H1 (cell line): ENCODE data around the gene OR1N1. TPM values are rescaled to one million over a fixed set of nuclear protein-coding genes. Genes with fewer than 3 reads are reported as not detected.

Experiments used
- CTCF ChIA-PET: fragments of 300-600 bp; sonication (Branson Sonifier 250); formaldehyde crosslinking; loops from one replicate; lab custom pipeline; 2021; ENCODE audit not compliant: partially characterized antibody; lab: Charles Lee
- POLR2A ChIA-PET: fragments of 300-600 bp; sonication (Branson Sonifier 250); formaldehyde crosslinking; loops from one replicate; lab custom pipeline; 2021; ENCODE audit warnings: inconsistent platforms; ENCODE audit not compliant: partially characterized antibody; lab: Charles Lee
- DNase-seq, 2 experiments: peaks; one replicate each; pipeline versions ENCODE4 v3.0.0 to v3.0.0-alpha.2; 2010 to 2022; ENCODE audit warnings: low spot score in 2 of 2, low read depth in 1 of 2, mixed read lengths in 1 of 2
- FAIRE-seq: peaks from 2 replicates; lab custom pipeline; 2011; peaks lifted over from hg19 to GRCh38; lab: Jason Lieb, UNC
- H2AFZ ChIP-seq: 2 replicates; pipeline ENCODE4 v1.8.1; 2012; ENCODE audit warnings: low read length, inconsistent platforms
- H2AK5ac ChIP-seq: 2 replicates; pipeline ENCODE4 v1.6.1; 2013; ENCODE audit warnings: low read depth, low read length
- H2BK120ac ChIP-seq: replicated peaks from 2 replicates; pipeline ENCODE3; 2013; ENCODE audit warnings: low read depth, low read length, inconsistent platforms
- H2BK12ac ChIP-seq: 2 replicates; pipeline ENCODE4 v1.6.1; 2013; ENCODE audit warnings: low read depth, low read length
- H2BK15ac ChIP-seq: 2 replicates; pipeline ENCODE4 v1.6.1; 2013; ENCODE audit warnings: low read length
- H2BK20ac ChIP-seq: 2 replicates; pipeline ENCODE4 v1.6.1; 2013; ENCODE audit warnings: low read length
- H2BK5ac ChIP-seq: 2 replicates; pipeline ENCODE4 v1.6.1; 2013; ENCODE audit warnings: low read depth, low read length
- H3K14ac ChIP-seq: 2 replicates; pipeline ENCODE4 v1.6.1; 2013; ENCODE audit warnings: inconsistent platforms; ENCODE audit not compliant: insufficient read length
- H3K18ac ChIP-seq: 2 replicates; pipeline ENCODE4 v1.6.1; 2013; ENCODE audit warnings: low read length; ENCODE audit errors: extremely low read depth
- H3K23ac ChIP-seq: 2 replicates; pipeline ENCODE4 v1.6.1; 2013; ENCODE audit warnings: inconsistent platforms; ENCODE audit not compliant: insufficient read length
- H3K23me2 ChIP-seq: 2 replicates; pipeline ENCODE4 v1.6.1; 2013; ENCODE audit warnings: low read depth, low read length
- H3K27ac ChIP-seq: 2 replicates; pipeline ENCODE4 v1.6.1; 2011; ENCODE audit warnings: low read depth, low read length, inconsistent platforms
- H3K27me3 ChIP-seq, 4 experiments: replicated peaks in 1 of 4; 1 replicate in 1 of 4; 2 replicates in 3 of 4; pipeline versions ENCODE4 v1.6.1 to v1.8.1; 2011 to 2013; ENCODE audit warnings: low read length in 3 of 4, mild to moderate bottlenecking in 3 of 4, inconsistent platforms in 2 of 4, mixed read lengths in 2 of 4, moderate library complexity in 1 of 4; ENCODE audit not compliant: control insufficient read depth in 3 of 4, insufficient read depth in 3 of 4; ENCODE audit errors: extremely low read depth in 1 of 4
- H3K36me3 ChIP-seq, 4 experiments: 2 replicates each; pipeline versions ENCODE4 v1.6.1 to v1.8.1; 2011 to 2013; ENCODE audit warnings: mild to moderate bottlenecking in 4 of 4, low read length in 3 of 4, moderate library complexity in 2 of 4, control low read depth in 1 of 4, inconsistent platforms in 1 of 4; ENCODE audit not compliant: insufficient read depth in 4 of 4, control insufficient read depth in 2 of 4
- H3K4ac ChIP-seq: replicated peaks from 2 replicates; pipeline ENCODE3; 2013; ENCODE audit warnings: low read length, low read depth, mixed read lengths, inconsistent platforms; ENCODE audit not compliant: insufficient read length
- H3K4me1 ChIP-seq, 4 experiments: replicated peaks in 1 of 4; 1 replicate in 1 of 4; 2 replicates in 3 of 4; pipeline versions ENCODE4 v1.6.1 to v1.8.1; 2011 to 2013; ENCODE audit warnings: low read length in 3 of 4, inconsistent platforms in 2 of 4, mixed read lengths in 1 of 4; ENCODE audit not compliant: insufficient read depth in 4 of 4, control insufficient read depth in 3 of 4
- H3K4me2 ChIP-seq, 2 experiments: 2 replicates each; pipeline versions ENCODE4 v1.6.1 to v1.8.1; 2011 to 2013; ENCODE audit warnings: low read depth in 2 of 2, low read length in 2 of 2, control low read depth in 1 of 2, inconsistent platforms in 1 of 2, mild to moderate bottlenecking in 1 of 2; ENCODE audit not compliant: insufficient read depth in 1 of 2
- H3K4me3 ChIP-seq, 4 experiments: fragments of 200-600, 300-600 bp in 1 of 4; sonication (generic), shearing (Covaris generic), sonication (Bioruptor Twin) in 1 of 4; 2 replicates each; pipeline versions ENCODE4 v1.5.1 to v1.8.1; 2011 to 2016; ENCODE audit warnings: low read length in 4 of 4, low read depth in 3 of 4, control low read depth in 2 of 4, inconsistent platforms in 2 of 4, mild to moderate bottlenecking in 2 of 4, mixed read lengths in 1 of 4, moderate library complexity in 1 of 4; ENCODE audit not compliant: insufficient read depth in 2 of 4; ENCODE audit errors: extremely low read depth in 1 of 4
- H3K56ac ChIP-seq: replicated peaks from 2 replicates; pipeline ENCODE3; 2013; ENCODE audit warnings: low read depth, mild to moderate bottlenecking, mixed read lengths, low read length, inconsistent platforms; ENCODE audit not compliant: insufficient read length
- H3K79me1 ChIP-seq: 2 replicates; pipeline ENCODE4 v1.6.1; 2013; ENCODE audit warnings: low read depth, low read length, control low read depth
- H3K79me2 ChIP-seq, 2 experiments: 2 replicates each; pipeline versions ENCODE4 v1.6.1 to v1.8.1; 2012 to 2013; ENCODE audit warnings: low read length in 2 of 2, mild to moderate bottlenecking in 2 of 2, inconsistent platforms in 1 of 2; ENCODE audit not compliant: insufficient read depth in 2 of 2, control insufficient read depth in 1 of 2
- H3K9ac ChIP-seq, 4 experiments: replicated peaks in 1 of 4; 1 replicate in 1 of 4; 2 replicates in 3 of 4; pipeline versions ENCODE4 v1.6.1 to v1.8.1; 2011 to 2013; ENCODE audit warnings: low read depth in 3 of 4, low read length in 3 of 4, control low read depth in 2 of 4, mild to moderate bottlenecking in 2 of 4, moderate library complexity in 2 of 4, inconsistent platforms in 1 of 4; ENCODE audit errors: extremely low read depth in 1 of 4
- H3K9me3 ChIP-seq, 2 experiments: 2 replicates each; pipeline versions ENCODE4 v1.6.1 to v1.8.1; 2012 to 2013; ENCODE audit warnings: mild to moderate bottlenecking in 2 of 2, moderate library complexity in 2 of 2, control low read depth in 1 of 2, inconsistent platforms in 1 of 2, low read depth in 1 of 2, low read length in 1 of 2, mixed read lengths in 1 of 2; ENCODE audit not compliant: insufficient read depth in 2 of 2
- H4K20me1 ChIP-seq, 2 experiments: replicated peaks in 1 of 2; 2 replicates each; pipeline versions ENCODE3 to v1.8.1; 2011 to 2013; ENCODE audit warnings: inconsistent platforms in 2 of 2, low read length in 2 of 2, mild to moderate bottlenecking in 1 of 2; ENCODE audit not compliant: insufficient read depth in 2 of 2, control insufficient read depth in 1 of 2
- H4K5ac ChIP-seq: 2 replicates; pipeline ENCODE4 v1.6.1; 2013; ENCODE audit warnings: low read length, low read depth, mixed read lengths, inconsistent platforms; ENCODE audit not compliant: insufficient read length
- H4K8ac ChIP-seq: 2 replicates; pipeline ENCODE4 v1.8.0; 2013; ENCODE audit warnings: mild to moderate bottlenecking, moderate library complexity, low read length, inconsistent platforms; ENCODE audit not compliant: insufficient read depth; ENCODE audit errors: extremely low read depth
- H4K91ac ChIP-seq: replicated peaks from 2 replicates; pipeline ENCODE3; 2013; ENCODE audit warnings: low read length, mixed read lengths, inconsistent platforms; ENCODE audit not compliant: insufficient read length
- CEBPB ChIP-seq: IDR thresholded peaks from 2 replicates; pipeline ENCODE4 v1.6.1; 2012; ENCODE audit warnings: low read depth, low read length
- CREB1 ChIP-seq: IDR thresholded peaks from 2 replicates; pipeline ENCODE4 v1.6.1; 2012; ENCODE audit warnings: inconsistent platforms
- CTCF ChIP-seq, 3 experiments: IDR thresholded peaks; 1 replicate in 2 of 3; 2 replicates in 1 of 3; pipeline versions ENCODE4 v1.5.1 to v1.6.1; 2011; ENCODE audit warnings: low read length in 3 of 3, mild to moderate bottlenecking in 3 of 3, inconsistent platforms in 2 of 3, low read depth in 1 of 3, moderate library complexity in 1 of 3; ENCODE audit not compliant: insufficient read depth in 1 of 3; ENCODE audit errors: control extremely low read depth in 1 of 3
- NANOG ChIP-seq: IDR thresholded peaks from 2 replicates; pipeline ENCODE4 v1.6.1; 2011; ENCODE audit warnings: low read length, low read depth, mild to moderate bottlenecking, inconsistent platforms; ENCODE audit not compliant: insufficient read depth, poor library complexity, severe bottlenecking
- YY1 ChIP-seq: IDR thresholded peaks from 2 replicates; pipeline ENCODE4 v1.6.1; 2011; ENCODE audit warnings: low read depth, mild to moderate bottlenecking, low read length
- WGBS, 2 experiments: shearing (Covaris generic) in 1 of 2; methylation state at CpG; one replicate each; pipeline versions ENCODE4 v1.1.6 to v1.1.7; 2013 to 2015; ENCODE audit warnings: low lambda C conversion rate in 2 of 2, mixed read lengths in 2 of 2, inconsistent platforms in 1 of 2, low coverage in 1 of 2, missing lambda C conversion rate in 1 of 2; ENCODE audit not compliant: insufficient replicate concordance in 2 of 2, insufficient coverage in 1 of 2, insufficient read length in 1 of 2; ENCODE audit errors: extremely low coverage in 1 of 2, missing lambda C conversion rate in 1 of 2; 5-methylcytosine and 5-hydroxymethylcytosine counted together
- polyA plus RNA-seq, 7 experiments: library from polyadenylated mRNA; depleted of rRNA in 3 of 7; stranded (reverse) in 5 of 7; unstranded in 2 of 7; fragments of >200 nt in 5 of 7; fragments of 200-250 nt in 2 of 7; gene quantifications; 1 replicate in 5 of 7; 2 replicates in 1 of 7; 4 replicates in 1 of 7; pipeline versions ENCODE4 v1.2.1 to v1.2.3, GENCODE V29; 2011 to 2013; ENCODE audit warnings: missing spikeins in 2 of 7, mixed read lengths in 2 of 7
- total RNA-seq: library from RNA; stranded (reverse); fragmentation: NEBNext Ultra II Directional; extraction: Animal tissue kit (Norgen Biotek cat#: 25700); gene quantifications from 2 replicates; pipeline ENCODE4 v1.2.1, GENCODE V29; 2021

Gene OR1N1
- total and polyA plus RNA-seq, 2 of the 8 experiments (the other 6 are each of a cell fraction or from before 2014, with no cell fraction given): not detected

- Histone ChIP-seq H3K4me2 (no peak overlapping the region), H3K56ac (no peak overlapping the region), H2BK12ac (no peak overlapping the region), H2BK5ac (no peak overlapping the region), H3K4me3 (no peak overlapping the region), H3K36me3 (no peaks in the 10 kb centered on the region), H3K23ac (no peak overlapping the region), H4K91ac (no peak overlapping the region), H2BK120ac (no peak overlapping the region), H4K20me1 (no peaks in the 10 kb centered on the region), H3K79me2 (no peaks in the 10 kb centered on the region), H3K4ac (no peak overlapping the region), H3K4me1 (no peaks in the 10 kb centered on the region), H3K23me2 (no peaks in the 10 kb centered on the region), H2BK15ac (no peak overlapping the region), H3K79me1 (no peaks in the 10 kb centered on the region), H3K14ac (no peak overlapping the region), H2AK5ac (no peak overlapping the region), H3K27ac (no peak overlapping the region), H3K27me3 (no peaks in the 10 kb centered on the region; a peak in 1 of 7 replicates), H2AFZ (no peak overlapping the region), H4K8ac (no peak overlapping the region), H3K9ac (no peak overlapping the region), H4K5ac (no peak overlapping the region), H3K18ac (no peak overlapping the region), H2BK20ac (no peak overlapping the region), H3K9me3 (peaks cover 34 to 39% of the 10 kb centered on the region in 2 experiments)
- WGBS, 2 experiments: 84% methylated on average over 5 of the region's 5 CpGs; no CpG with 5 or more reads in 1 of the 2 experiments
- FAIRE-seq (no peak), DNase-seq (no peak)
- TF ChIP-seq CEBPB (no peak), CREB1 (no peak), YY1 (no peak), CTCF (IDR thresholded peaks at IDR 0.05; ENCODE audit: control extremely low read depth in 1 of 3, insufficient read depth in 1 of 3, low read depth in 1 of 3, low read length in 3 of 3) (no peak), NANOG (no peak)
- POLR2A ChIA-PET: no interaction called here
- CTCF ChIA-PET: interaction anchor here (0.5 to 0.9 kb wide), 2 partner anchors 103 to 331 kb away, joined by 3 read pairs; no protein-coding TSS in a partner anchor
Observed at GRCh38 chr9:122479062-122479461, 48.0 kb downstream of the OR1N1 start.
